HCT116 (cell line): ENCODE measurements around the gene FBXO47. TPM values are rescaled to one million over a fixed set of nuclear protein-coding genes. Genes with fewer than 3 reads are reported as not detected.

Experiments used
- ATAC-seq: fragments of 200-7000 bp; cut with Tn5 transposase; 2 replicates; pipeline ENCODE4 v1.9.1; 2020; ENCODE audit warnings: mild to moderate bottlenecking, moderate library complexity
- BruUV-seq: library from RNA; stranded (reverse); fragments of 400-500 nt; replicated peaks from 2 replicates; lab custom pipeline; 2021; lab: Mats Ljungman, UMichigan
- CTCF ChIA-PET: fragments of 300-600 bp; sonication (Branson Sonifier 250); formaldehyde crosslinking; loops from one replicate; lab custom pipeline; 2021; ENCODE audit warnings: antibody characterized with exemption; lab: Charles Lee
- POLR2A ChIA-PET: fragments of 300-600, 350-600 bp; sonication (Branson Sonifier 250); formaldehyde crosslinking; loops from one replicate; lab custom pipeline; 2021; ENCODE audit warnings: antibody characterized with exemption; lab: Charles Lee
- RAD21 ChIA-PET, 2 experiments: fragments of 300-600 bp; sonication (Branson Sonifier 250); formaldehyde crosslinking; loops; one replicate each; lab custom pipeline; 2023; ENCODE audit warnings: low total read pairs in 2 of 2; ENCODE audit not compliant: uncharacterized antibody in 2 of 2, unreplicated experiment in 2 of 2, low non-redundant PET in 1 of 2; lab: Charles Lee
- DNase-seq: peaks from one replicate; pipeline ENCODE4 v3.0.0-alpha.2; 2010; ENCODE audit warnings: low read depth, low spot score
- H2AFZ ChIP-seq: fragments of 200-600 bp; shearing (Covaris generic), sonication (generic); 2 replicates; pipeline ENCODE4 v1.6.1; 2017; ENCODE audit warnings: low read depth, mixed run types, mixed read lengths, antibody characterized with exemption, low read length; ENCODE audit not compliant: poor library complexity, severe bottlenecking
- H3K27ac ChIP-seq: 2 replicates; pipeline ENCODE4 v1.5.1; 2012; ENCODE audit warnings: low read depth, low read length
- H3K27me3 ChIP-seq: fragments of 200-600 bp; sonication (generic); 2 replicates; pipeline ENCODE4 v1.6.1; 2016; ENCODE audit warnings: mixed run types, low read length, mixed read lengths; ENCODE audit not compliant: insufficient read depth
- H3K36me3 ChIP-seq, 2 experiments: fragments of 200-500 bp in 1 of 2; fragments of 200-600 bp in 1 of 2; sonication (Bioruptor generic) in 1 of 2; sonication (generic) in 1 of 2; 2 replicates each; pipeline versions ENCODE4 v1.5.1 to v1.6.1; 2014 to 2016; ENCODE audit warnings: low read length in 2 of 2, inconsistent platforms in 1 of 2, mixed read lengths in 1 of 2, mixed run types in 1 of 2; ENCODE audit not compliant: insufficient read depth in 2 of 2, control insufficient read depth in 1 of 2
- H3K4me1 ChIP-seq, 2 experiments: fragments of 200-600 bp in 1 of 2; sonication (generic) in 1 of 2; 2 replicates each; pipeline versions ENCODE4 v1.5.1 to v1.6.1; 2012 to 2017; ENCODE audit warnings: low read length in 2 of 2, inconsistent platforms in 1 of 2, mild to moderate bottlenecking in 1 of 2, mixed read lengths in 1 of 2, mixed run types in 1 of 2, moderate library complexity in 1 of 2; ENCODE audit not compliant: insufficient read depth in 2 of 2, control insufficient read depth in 1 of 2
- H3K4me2 ChIP-seq: fragments of 200-600 bp; sonication (generic); 2 replicates; pipeline ENCODE4 v1.6.1; 2017; ENCODE audit warnings: mixed run types, low read length, mixed read lengths
- H3K4me3 ChIP-seq, 2 experiments: fragments of 200-600 bp in 1 of 2; sonication (generic) in 1 of 2; replicated peaks in 1 of 2; 2 replicates each; pipeline ENCODE4 v1.5.1; 2011 to 2016; ENCODE audit warnings: low read length in 2 of 2, control low read depth in 1 of 2, low read depth in 1 of 2, mild to moderate bottlenecking in 1 of 2, mixed read lengths in 1 of 2, mixed run types in 1 of 2
- H3K79me2 ChIP-seq: fragments of 200-600 bp; sonication (generic); 2 replicates; pipeline ENCODE4 v1.6.1; 2017; ENCODE audit warnings: mild to moderate bottlenecking, mixed run types, low read length, moderate library complexity, mixed read lengths; ENCODE audit not compliant: insufficient read depth
- H3K9ac ChIP-seq: fragments of 200-600 bp; sonication (generic); 2 replicates; pipeline ENCODE4 v1.6.1; 2016; ENCODE audit warnings: low read length, mixed read lengths
- H3K9me2 ChIP-seq: fragments of 200-600 bp; sonication (generic), shearing (Covaris generic); 2 replicates; pipeline ENCODE4 v1.6.1; 2017; ENCODE audit warnings: mixed run types, mild to moderate bottlenecking, moderate library complexity; ENCODE audit not compliant: insufficient read depth
- H3K9me3 ChIP-seq, 2 experiments: fragments of 200-500 bp in 1 of 2; fragments of 200-600 bp in 1 of 2; sonication (Bioruptor generic) in 1 of 2; sonication (generic) in 1 of 2; 2 replicates each; pipeline ENCODE4 v1.6.1; 2014 to 2017; ENCODE audit warnings: low read length in 2 of 2, mixed read lengths in 2 of 2, inconsistent platforms in 1 of 2, low read depth in 1 of 2, mild to moderate bottlenecking in 1 of 2, mixed run types in 1 of 2, moderate library complexity in 1 of 2; ENCODE audit not compliant: control insufficient read depth in 1 of 2, insufficient read depth in 1 of 2
- H4K20me1 ChIP-seq: fragments of 200-600 bp; sonication (generic), shearing (Covaris generic); 2 replicates; pipeline ENCODE4 v1.6.1; 2017; ENCODE audit warnings: mixed run types, mild to moderate bottlenecking, moderate library complexity; ENCODE audit not compliant: insufficient read depth
- CBX3 ChIP-seq: IDR thresholded peaks from 2 replicates; pipeline ENCODE4 v1.6.1; 2012; ENCODE audit warnings: low read depth
- CEBPB ChIP-seq: IDR thresholded peaks from 2 replicates; pipeline ENCODE4 v1.6.1; 2012; ENCODE audit warnings: low read depth
- EGR1 ChIP-seq: IDR thresholded peaks from 2 replicates; pipeline ENCODE4 v1.6.1; 2012; ENCODE audit warnings: low read depth
- ELF1 ChIP-seq: IDR thresholded peaks from 2 replicates; pipeline ENCODE4 v1.6.1; 2012; ENCODE audit warnings: low read depth, borderline replicate concordance
- EZH2phosphoT487 ChIP-seq: fragments of 200-600 bp; IDR thresholded peaks from 2 replicates; pipeline ENCODE4 v1.6.1; 2018; ENCODE audit warnings: antibody characterized with exemption, borderline replicate concordance
- JUND ChIP-seq: IDR thresholded peaks from 2 replicates; pipeline ENCODE4 v1.6.1; 2012
- POLR2AphosphoS5 ChIP-seq: IDR thresholded peaks from 2 replicates; pipeline ENCODE4 v1.6.1; 2011; ENCODE audit warnings: mild to moderate bottlenecking, low read depth, low read length, moderate library complexity
- RAD21 ChIP-seq: IDR thresholded peaks from 2 replicates; pipeline ENCODE4 v1.6.1; 2012; ENCODE audit warnings: low read depth, mild to moderate bottlenecking
- SIN3A ChIP-seq: IDR thresholded peaks from 2 replicates; pipeline ENCODE4 v1.6.1; 2012; ENCODE audit warnings: low read depth
- SP1 ChIP-seq: IDR thresholded peaks from 2 replicates; pipeline ENCODE4 v1.6.1; 2012; ENCODE audit warnings: low read depth
- YY1 ChIP-seq: IDR thresholded peaks from 2 replicates; pipeline ENCODE4 v1.6.1; 2011; ENCODE audit warnings: low read length, low read depth, moderate library complexity, mild to moderate bottlenecking; ENCODE audit not compliant: insufficient replicate concordance; ENCODE audit errors: extremely low read depth
- ZNF274 ChIP-seq: fragments of 200-500 bp; sonication (Bioruptor generic); IDR thresholded peaks from 2 replicates; pipeline ENCODE4 v1.6.1; 2014; ENCODE audit warnings: mild to moderate bottlenecking, low read depth, low read length, inconsistent platforms
- intact Hi-C: fragments of 100-400 bp; cut with micrococcal nuclease; formaldehyde crosslinking; loops from 2 replicates; pipeline ENCODE4 v1.10.0; 2022
- total RNA-seq: library from RNA; stranded (reverse); gene quantifications from one replicate; pipeline ENCODE4 v1.2.1, GENCODE V29; 2021; ENCODE audit not compliant: unreplicated experiment
- TF ChIP-seq, protein P1 (sequence below): IDR thresholded peaks from 2 replicates; pipeline ENCODE4 v1.6.1; 2011; ENCODE audit warnings: mild to moderate bottlenecking, low read length, moderate library complexity; ENCODE audit not compliant: insufficient replicate concordance; ENCODE audit errors: extremely low read depth
- TF ChIP-seq, protein P2 (sequence below): IDR thresholded peaks from 2 replicates; pipeline ENCODE4 v1.6.1; 2012
- TF ChIP-seq, protein P3 (sequence below), 3 experiments: fragments of 200-600 bp in 1 of 3; sonication (generic) in 1 of 3; IDR thresholded peaks in 2 of 3; conservative IDR thresholded peaks in 1 of 3; 2 replicates each; pipeline ENCODE4 v1.5.1; 2012 to 2017; ENCODE audit warnings: low read depth in 2 of 3, low read length in 2 of 3, antibody characterized with exemption in 1 of 3, borderline replicate concordance in 1 of 3, control low read depth in 1 of 3, mild to moderate bottlenecking in 1 of 3, mixed read lengths in 1 of 3, mixed run types in 1 of 3, moderate library complexity in 1 of 3; ENCODE audit not compliant: insufficient read depth in 1 of 3
- TF ChIP-seq, protein P4 (sequence below): IDR thresholded peaks from 2 replicates; pipeline ENCODE4 v1.6.1; 2012
- TF ChIP-seq, protein P5 (sequence below): IDR thresholded peaks from 2 replicates; pipeline ENCODE4 v1.6.1; 2012; ENCODE audit warnings: low read depth

The FBXO47 gene
- total RNA-seq, 1 experiment from 2014 or later, result not detected

DNA sequence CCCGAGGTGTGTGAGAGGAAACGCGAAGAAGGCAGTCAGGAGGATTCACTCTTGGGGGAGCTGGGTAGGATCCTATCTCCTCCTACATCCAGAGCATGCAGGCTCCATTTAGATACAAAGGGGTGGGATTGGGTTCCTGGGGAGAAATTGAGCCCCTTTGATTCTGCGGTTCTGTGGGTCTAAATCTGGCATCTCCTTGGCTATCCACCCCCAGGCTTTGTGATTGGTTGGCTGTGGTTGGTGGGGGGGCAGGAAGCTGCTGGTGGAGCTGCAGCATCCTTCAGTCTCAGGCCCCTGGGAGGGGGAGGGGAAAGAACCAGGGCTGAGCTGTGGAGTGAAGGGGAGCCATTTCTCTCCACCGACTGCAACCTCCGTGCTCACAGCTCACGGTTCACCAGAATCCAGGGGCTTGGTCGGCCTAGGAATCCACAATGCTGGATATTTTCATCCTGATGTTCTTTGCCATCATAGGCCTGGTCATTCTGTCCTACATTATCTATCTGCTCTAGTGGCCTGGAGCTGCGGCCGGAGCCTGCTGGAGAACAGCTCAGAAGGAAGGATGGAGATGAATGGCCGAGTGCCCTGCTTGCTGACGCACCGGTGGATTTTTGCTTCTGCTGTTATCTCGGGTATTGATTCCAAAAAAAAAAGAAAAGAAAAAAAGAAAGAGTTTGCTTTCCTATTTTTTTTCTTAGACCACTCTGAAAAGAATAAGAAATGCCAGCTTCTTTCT is 41.8 kb downstream of the FBXO47 start, which contains the start of gene LASP1NB:
LASP1NB (plus strand) TSS at position 352 of the 733 bp plus-strand sequence.
- no peak within 1 kb of the TSS for H3K4me2 ChIP-seq
- DNase-seq (no peak), ATAC-seq (no peak)
- BruUV-seq, result no TSS peak
- H4K20me1 ChIP-seq, result no peaks in the 10 kb centered on the region
- H3K79me2 ChIP-seq, result no peaks in the 10 kb centered on the region
- H3K9ac ChIP-seq, result no peak within 1 kb of the TSS
- H3K9me2 ChIP-seq, result no peaks in the 10 kb centered on the region
- H3K9me3 ChIP-seq, result no peaks in the 10 kb centered on the region
- no peaks in the 10 kb centered on the region; a peak in 1 of 4 replicates for H3K36me3 ChIP-seq
- H3K4me1 ChIP-seq, result peaks cover 6 to 15% of the 10 kb centered on the region in 2 experiments
- POLR2A ChIA-PET, result no interaction called here
- RAD21 ChIA-PET, result no interaction called here
- CTCF ChIA-PET, result no interaction called here
- no peak for TF ChIP-seq SIN3A
- no peak for TF ChIP-seq ZNF274
- TF ChIP-seq, protein P1, sequence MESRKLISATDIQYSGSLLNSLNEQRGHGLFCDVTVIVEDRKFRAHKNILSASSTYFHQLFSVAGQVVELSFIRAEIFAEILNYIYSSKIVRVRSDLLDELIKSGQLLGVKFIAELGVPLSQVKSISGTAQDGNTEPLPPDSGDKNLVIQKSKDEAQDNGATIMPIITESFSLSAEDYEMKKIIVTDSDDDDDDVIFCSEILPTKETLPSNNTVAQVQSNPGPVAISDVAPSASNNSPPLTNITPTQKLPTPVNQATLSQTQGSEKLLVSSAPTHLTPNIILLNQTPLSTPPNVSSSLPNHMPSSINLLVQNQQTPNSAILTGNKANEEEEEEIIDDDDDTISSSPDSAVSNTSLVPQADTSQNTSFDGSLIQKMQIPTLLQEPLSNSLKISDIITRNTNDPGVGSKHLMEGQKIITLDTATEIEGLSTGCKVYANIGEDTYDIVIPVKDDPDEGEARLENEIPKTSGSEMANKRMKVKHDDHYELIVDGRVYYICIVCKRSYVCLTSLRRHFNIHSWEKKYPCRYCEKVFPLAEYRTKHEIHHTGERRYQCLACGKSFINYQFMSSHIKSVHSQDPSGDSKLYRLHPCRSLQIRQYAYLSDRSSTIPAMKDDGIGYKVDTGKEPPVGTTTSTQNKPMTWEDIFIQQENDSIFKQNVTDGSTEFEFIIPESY, result no peak
- no peak for TF ChIP-seq RAD21
- TF ChIP-seq, protein P2, sequence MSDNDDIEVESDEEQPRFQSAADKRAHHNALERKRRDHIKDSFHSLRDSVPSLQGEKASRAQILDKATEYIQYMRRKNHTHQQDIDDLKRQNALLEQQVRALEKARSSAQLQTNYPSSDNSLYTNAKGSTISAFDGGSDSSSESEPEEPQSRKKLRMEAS, result no peak
- TF ChIP-seq, protein P3, sequence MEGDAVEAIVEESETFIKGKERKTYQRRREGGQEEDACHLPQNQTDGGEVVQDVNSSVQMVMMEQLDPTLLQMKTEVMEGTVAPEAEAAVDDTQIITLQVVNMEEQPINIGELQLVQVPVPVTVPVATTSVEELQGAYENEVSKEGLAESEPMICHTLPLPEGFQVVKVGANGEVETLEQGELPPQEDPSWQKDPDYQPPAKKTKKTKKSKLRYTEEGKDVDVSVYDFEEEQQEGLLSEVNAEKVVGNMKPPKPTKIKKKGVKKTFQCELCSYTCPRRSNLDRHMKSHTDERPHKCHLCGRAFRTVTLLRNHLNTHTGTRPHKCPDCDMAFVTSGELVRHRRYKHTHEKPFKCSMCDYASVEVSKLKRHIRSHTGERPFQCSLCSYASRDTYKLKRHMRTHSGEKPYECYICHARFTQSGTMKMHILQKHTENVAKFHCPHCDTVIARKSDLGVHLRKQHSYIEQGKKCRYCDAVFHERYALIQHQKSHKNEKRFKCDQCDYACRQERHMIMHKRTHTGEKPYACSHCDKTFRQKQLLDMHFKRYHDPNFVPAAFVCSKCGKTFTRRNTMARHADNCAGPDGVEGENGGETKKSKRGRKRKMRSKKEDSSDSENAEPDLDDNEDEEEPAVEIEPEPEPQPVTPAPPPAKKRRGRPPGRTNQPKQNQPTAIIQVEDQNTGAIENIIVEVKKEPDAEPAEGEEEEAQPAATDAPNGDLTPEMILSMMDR (IDR thresholded peaks at IDR 0.05 in 2 of 3, conservative IDR thresholded peaks at IDR 0.05 in 1 of 3; ENCODE audit: borderline replicate concordance in 1 of 3, insufficient read depth in 1 of 3, low read depth in 2 of 3, low read length in 2 of 3), result no peak
- TF ChIP-seq POLR2AphosphoS5, result no peak
- no peak for TF ChIP-seq ELF1
- TF ChIP-seq CEBPB, result no peak
- TF ChIP-seq, protein P4, sequence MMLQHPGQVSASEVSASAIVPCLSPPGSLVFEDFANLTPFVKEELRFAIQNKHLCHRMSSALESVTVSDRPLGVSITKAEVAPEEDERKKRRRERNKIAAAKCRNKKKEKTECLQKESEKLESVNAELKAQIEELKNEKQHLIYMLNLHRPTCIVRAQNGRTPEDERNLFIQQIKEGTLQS, result no peak
- no peak for TF ChIP-seq JUND
- no peak for TF ChIP-seq CBX3
- no peak for TF ChIP-seq SP1
- TF ChIP-seq EZH2phosphoT487, result no peak
- TF ChIP-seq EGR1, result no peak
- TF ChIP-seq, protein P5, sequence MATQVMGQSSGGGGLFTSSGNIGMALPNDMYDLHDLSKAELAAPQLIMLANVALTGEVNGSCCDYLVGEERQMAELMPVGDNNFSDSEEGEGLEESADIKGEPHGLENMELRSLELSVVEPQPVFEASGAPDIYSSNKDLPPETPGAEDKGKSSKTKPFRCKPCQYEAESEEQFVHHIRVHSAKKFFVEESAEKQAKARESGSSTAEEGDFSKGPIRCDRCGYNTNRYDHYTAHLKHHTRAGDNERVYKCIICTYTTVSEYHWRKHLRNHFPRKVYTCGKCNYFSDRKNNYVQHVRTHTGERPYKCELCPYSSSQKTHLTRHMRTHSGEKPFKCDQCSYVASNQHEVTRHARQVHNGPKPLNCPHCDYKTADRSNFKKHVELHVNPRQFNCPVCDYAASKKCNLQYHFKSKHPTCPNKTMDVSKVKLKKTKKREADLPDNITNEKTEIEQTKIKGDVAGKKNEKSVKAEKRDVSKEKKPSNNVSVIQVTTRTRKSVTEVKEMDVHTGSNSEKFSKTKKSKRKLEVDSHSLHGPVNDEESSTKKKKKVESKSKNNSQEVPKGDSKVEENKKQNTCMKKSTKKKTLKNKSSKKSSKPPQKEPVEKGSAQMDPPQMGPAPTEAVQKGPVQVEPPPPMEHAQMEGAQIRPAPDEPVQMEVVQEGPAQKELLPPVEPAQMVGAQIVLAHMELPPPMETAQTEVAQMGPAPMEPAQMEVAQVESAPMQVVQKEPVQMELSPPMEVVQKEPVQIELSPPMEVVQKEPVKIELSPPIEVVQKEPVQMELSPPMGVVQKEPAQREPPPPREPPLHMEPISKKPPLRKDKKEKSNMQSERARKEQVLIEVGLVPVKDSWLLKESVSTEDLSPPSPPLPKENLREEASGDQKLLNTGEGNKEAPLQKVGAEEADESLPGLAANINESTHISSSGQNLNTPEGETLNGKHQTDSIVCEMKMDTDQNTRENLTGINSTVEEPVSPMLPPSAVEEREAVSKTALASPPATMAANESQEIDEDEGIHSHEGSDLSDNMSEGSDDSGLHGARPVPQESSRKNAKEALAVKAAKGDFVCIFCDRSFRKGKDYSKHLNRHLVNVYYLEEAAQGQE, result no peak
- TF ChIP-seq YY1, result no peak
- TF ChIP-seq, all 23 proteins: peak for 0
- H2AFZ ChIP-seq, result no peak within 1 kb of the TSS
- intact Hi-C loops, result no loop called here
- H3K4me3 ChIP-seq, result no peak within 1 kb of the TSS
- no peaks in the 10 kb centered on the region for H3K27me3 ChIP-seq
- no peak within 1 kb of the TSS for H3K27ac ChIP-seq
